ENCODE measurements around the gene XG.

GRCh38 chrX:2831471-2832228 lies 79.8 kb downstream of the XG start:
- TF ChIP-seq CTCF (IDR thresholded peaks at IDR 0.05; ENCODE audit: insufficient read depth, low read length) (no peak), POLR2AphosphoS5 (IDR thresholded peaks at IDR 0.05; ENCODE audit: low read depth) (no peak)

Data from HL-60 (cell line).